K562 (cell line): ENCODE results near the gene PTGIR. TPM values are rescaled to one million over a fixed set of nuclear protein-coding genes. Genes with fewer than 3 reads are reported as not detected.

Experiments used
- ATAC-seq: fragments of 200-7000 bp; cut with Tn5 transposase; 3 replicates; pipeline ENCODE4 v1.9.1; 2020; ENCODE audit warnings: moderate library complexity
- BruUV-seq: library from RNA; stranded (reverse); fragments of 400-500 nt; replicated peaks from 2 replicates; lab custom pipeline; 2021; lab: Mats Ljungman, UMichigan
- CTCF ChIA-PET: fragments of 300-600 bp; formaldehyde crosslinking; extraction: SDS; loops from one replicate; lab custom pipeline; 2021; ENCODE audit warnings: low intra/inter-chr PET ratio; lab: Yijun Ruan, JAX
- POLR2A ChIA-PET: fragments of 300-600, 350-650 bp; sonication (Branson Sonifier 250); formaldehyde crosslinking; extraction: SDS; loops from one replicate; lab custom pipeline; 2021; ENCODE audit warnings: antibody characterized with exemption, inconsistent platforms; lab: Yijun Ruan, JAX
- DNase-seq, 4 experiments: peaks; one replicate each; pipeline versions ENCODE4 v3.0.0 to v3.0.0-alpha.2; 2011 to 2018; ENCODE audit warnings: low spot score in 3 of 4, mixed read lengths in 3 of 4; ENCODE audit errors: extremely low read depth in 1 of 4
- FAIRE-seq: peaks from 2 replicates; lab custom pipeline; 2011; peaks lifted over from hg19 to GRCh38; lab: Jason Lieb, UNC
- H2AFZ ChIP-seq: 2 replicates; pipeline ENCODE4 v1.6.0; 2011; ENCODE audit warnings: low read depth, low read length, control low read depth, inconsistent platforms
- H3K27ac ChIP-seq: fragments of 200-600 bp; 3 replicates; pipeline ENCODE4 v1.8.0; 2011; ENCODE audit warnings: low read depth, mild to moderate bottlenecking, control low read depth, inconsistent platforms, low read length, moderate library complexity, mixed read lengths; ENCODE audit errors: extremely low read depth
- H3K27me3 ChIP-seq, 2 experiments: fragments of 300-600 bp in 1 of 2; 2 replicates in 1 of 2; 3 replicates in 1 of 2; pipeline versions ENCODE4 v1.6.0 to v1.8.0; 2011; ENCODE audit warnings: inconsistent platforms in 2 of 2, low read length in 2 of 2, mild to moderate bottlenecking in 1 of 2, mixed read lengths in 1 of 2, moderate library complexity in 1 of 2; ENCODE audit not compliant: control insufficient read depth in 2 of 2, insufficient read depth in 2 of 2
- H3K36me3 ChIP-seq: fragments of 300-600 bp; 3 replicates; pipeline ENCODE4 v1.8.0; 2011; ENCODE audit warnings: mild to moderate bottlenecking, low read length, inconsistent platforms; ENCODE audit not compliant: control insufficient read depth, insufficient read depth
- H3K4me1 ChIP-seq, 2 experiments: fragments of 200-600 bp in 1 of 2; replicated peaks in 1 of 2; 2 replicates in 1 of 2; 3 replicates in 1 of 2; pipeline versions ENCODE4 v1.5.1 to v1.8.0; 2011; ENCODE audit warnings: inconsistent platforms in 2 of 2, low read length in 2 of 2, mild to moderate bottlenecking in 1 of 2, mixed read lengths in 1 of 2, moderate library complexity in 1 of 2; ENCODE audit not compliant: control insufficient read depth in 2 of 2, insufficient read depth in 2 of 2
- H3K4me2 ChIP-seq: 2 replicates; pipeline ENCODE4 v1.6.1; 2011; ENCODE audit warnings: low read length, control low read depth, inconsistent platforms, mixed read lengths; ENCODE audit not compliant: insufficient read depth
- H3K4me3 ChIP-seq: fragments of 200-600 bp; sonication (generic), shearing (Covaris generic); 2 replicates; pipeline ENCODE4 v1.5.1; 2016; ENCODE audit warnings: control low read depth, inconsistent platforms
- H3K79me2 ChIP-seq: fragments of 200-600 bp; 3 replicates; pipeline ENCODE4 v1.8.0; 2011; ENCODE audit warnings: low read length, inconsistent platforms; ENCODE audit not compliant: control insufficient read depth, insufficient read depth
- H3K9ac ChIP-seq, 2 experiments: 2 replicates each; pipeline versions ENCODE4 v1.6.0 to v1.6.1; 2011; ENCODE audit warnings: low read depth in 2 of 2, low read length in 2 of 2, control low read depth in 1 of 2, inconsistent platforms in 1 of 2, mild to moderate bottlenecking in 1 of 2, mixed read lengths in 1 of 2; ENCODE audit not compliant: insufficient read depth in 1 of 2
- H3K9me1 ChIP-seq: one replicate; pipeline ENCODE4 v1.6.0; 2011; ENCODE audit warnings: inconsistent platforms, mild to moderate bottlenecking, low read length, moderate library complexity; ENCODE audit not compliant: control insufficient read depth, insufficient read depth
- H3K9me3 ChIP-seq: replicated peaks from 2 replicates; pipeline ENCODE4 v1.5.1; 2011; ENCODE audit warnings: low read depth, low read length, inconsistent platforms; ENCODE audit not compliant: control insufficient read depth, insufficient read depth
- H4K20me1 ChIP-seq: replicated peaks from 2 replicates; pipeline ENCODE4 v1.6.1; 2011; ENCODE audit warnings: low read length, inconsistent platforms, mixed read lengths; ENCODE audit not compliant: control insufficient read depth, insufficient read depth
- AFF4 ChIP-seq: sonication (generic); formaldehyde crosslinking; IDR thresholded peaks from 2 replicates; pipeline ENCODE4 v1.8.0; 2023; ENCODE audit warnings: mild to moderate bottlenecking, missing genetic modification reagents
- CCNT2 ChIP-seq: IDR thresholded peaks from 2 replicates; pipeline ENCODE4 v1.6.1; 2011; ENCODE audit warnings: borderline replicate concordance, low read depth, mild to moderate bottlenecking, moderate library complexity, mixed read lengths, low read length; ENCODE audit not compliant: insufficient read length; ENCODE audit errors: extremely low read depth
- CHCHD3 ChIP-seq: fragments of 250-450 bp; sonication (Bioruptor Pico); IDR thresholded peaks from 2 replicates; pipeline ENCODE4 v2.1.2; 2022; ENCODE audit warnings: mild to moderate bottlenecking
- MAFK ChIP-seq: IDR thresholded peaks from 2 replicates; pipeline ENCODE4 v1.6.1; 2011; ENCODE audit warnings: low read length, improper control_type of control experiment
- SMARCB1 ChIP-seq: IDR thresholded peaks from 2 replicates; pipeline ENCODE4 v1.6.1; 2011; ENCODE audit warnings: improper control_type of control experiment, low read depth; ENCODE audit not compliant: insufficient read length
- ZNF212 ChIP-seq: fragments of 450-650 bp; formaldehyde crosslinking; IDR thresholded peaks from 2 replicates; pipeline ENCODE4 v1.4.0; 2020; ENCODE audit warnings: mild to moderate bottlenecking
- ZNF76 ChIP-seq: fragments of 250-450 bp; sonication (Bioruptor Pico); IDR thresholded peaks from 2 replicates; pipeline ENCODE4 v1.4.0; 2020; ENCODE audit warnings: mild to moderate bottlenecking, moderate library complexity, borderline replicate concordance
- WGBS: fragments of 100-300 bp; shearing (Covaris generic); methylation state at CpG from one replicate; pipeline ENCODE4 v1.1.6; 2016; ENCODE audit warnings: low coverage, mixed read lengths; ENCODE audit not compliant: insufficient coverage; ENCODE audit errors: missing lambda C conversion rate; 5-methylcytosine and 5-hydroxymethylcytosine counted together
- in situ Hi-C: fragments of 300-500 bp; cut with MboI; formaldehyde crosslinking; loops from 4 replicates; pipeline ENCODE4 v1.15.0; 2018; ENCODE audit warnings: inconsistent platforms, mixed read lengths
- intact Hi-C: fragments of 100-400 bp; cut with micrococcal nuclease; formaldehyde crosslinking; loops from 2 replicates; pipeline ENCODE4 v1.14.2; 2022
- polyA plus RNA-seq, 8 experiments: library from polyadenylated mRNA; depleted of rRNA in 4 of 8; stranded (reverse) in 5 of 8; unstranded in 3 of 8; fragments of >200 nt; fragmentation: Nextera tagmentation in 2 of 8; fragmentation: Illumina TruSeq in 1 of 8; extraction: Ambion mirVana in 2 of 8; extraction: Trizol in 1 of 8; gene quantifications; 2 replicates each; pipeline versions ENCODE4 v1.2.1 to v1.2.3, GENCODE V29; 2011 to 2014; ENCODE audit warnings: inconsistent platforms in 1 of 8, missing spikeins in 1 of 8
- total RNA-seq, 7 experiments: library from RNA; depleted of rRNA in 6 of 7; stranded (reverse); fragments of >200 nt in 6 of 7; fragmentation: Illumina TruSeq in 2 of 7; extraction: Trizol in 2 of 7; gene quantifications; 2 replicates each; pipeline versions ENCODE4 v1.2.1 to v1.2.3, GENCODE V29; 2011 to 2021; ENCODE audit warnings: low replicate concordance in 1 of 7

PTGIR gene
- total and polyA plus RNA-seq, 9 of the 15 experiments (the other 6 are each of a cell fraction or from before 2014, with no cell fraction given), result 0.11 to 3.4 (median 1.1) TPM; not detected in 1

- intact Hi-C loops, result no loop called here
- peak overlapping the region; percentile 100 for H2AFZ ChIP-seq
- no peak for DNase-seq
- peak overlapping the region; percentile 99 to 100; a peak in 3 of 4 replicates for H3K9ac ChIP-seq
- H3K9me3 ChIP-seq, result peaks cover 11% of the 10 kb centered on the region
- TF ChIP-seq MAFK (no peak), AFF4 (CRISPR knock-in tag) (no peak), CHCHD3 (CRISPR knock-in tag) (no peak), ZNF212 (CRISPR knock-in tag) (no peak), ZNF76 (no peak), SMARCB1 (no peak), CCNT2 (no peak)
- ATAC-seq, result no peak
- peak overlapping the region; percentile 79 for H3K4me3 ChIP-seq
- 58% methylated on average over 9 of the region's 9 CpGs for WGBS
- H4K20me1 ChIP-seq, result peaks cover 20% of the 10 kb centered on the region
- no peaks in the 10 kb centered on the region for H3K9me1 ChIP-seq
- H3K79me2 ChIP-seq, result peaks cover 37% of the 10 kb centered on the region
- peak overlapping the region; percentile 100 for H3K27ac ChIP-seq
- peak overlapping the region; percentile 98 for H3K4me2 ChIP-seq
- BruUV-seq, result no TSS peak
- POLR2A ChIA-PET, result interaction anchor here (0.8 to 1.7 kb wide), 8 partner anchors 8 to 267 kb away, joined by 3 to 7 read pairs (median 3); partner anchors contain the start of gene DACT3
- no peaks in the 10 kb centered on the region for H3K27me3 ChIP-seq
- in situ Hi-C loops, result no loop called here
- CTCF ChIA-PET, result interaction anchor here (0.6 kb wide), 1 partner anchor 252 kb away, joined by 3 read pairs; no protein-coding TSS in a partner anchor
- no peak for FAIRE-seq
- peaks cover 15 to 43% of the 10 kb centered on the region in 2 experiments; a peak in 4 of 5 replicates for H3K4me1 ChIP-seq
- peaks cover 20% of the 10 kb centered on the region; the same call in 1 of the 3 replicates for H3K36me3 ChIP-seq
Measured at GRCh38 chr19:46599716-46600373, 25.0 kb downstream of the PTGIR start.
